Fibroblast of skin of back (primary cell): ENCODE measurements around the gene PSD2.
A peak's percentile ranks its signal among the peaks of the same experiment; 100 is the strongest.

Source experiments
- DNase-seq: peaks from one replicate; pipeline ENCODE4 v3.0.0-alpha.2; 2013

PSD2 gene

GRCh38 chr5:139763930-139764791, 31.4 kb upstream of the PSD2 start:
- DNase-seq, result no peak

- DNase-seq, result no peak
These were observed 30.7 kb upstream of the PSD2 start for GRCh38 chr5:139764886-139765408.

GRCh38 chr5:139765409-139766217, 30.0 kb upstream of the PSD2 start:
- peak; percentile 67 for DNase-seq

GRCh38 chr5:139767960-139768359, 27.6 kb upstream of the PSD2 start:
- no peak for DNase-seq

GRCh38 chr5:139768807-139769465, 26.7 kb upstream of the PSD2 start:
- peak; percentile 50 for DNase-seq

- no peak for DNase-seq
These were observed 26.1 kb upstream of the PSD2 start for GRCh38 chr5:139769477-139769876.

GRCh38 chr5:139770722-139771121, 24.9 kb upstream of the PSD2 start:
- no peak for DNase-seq

GRCh38 chr5:139772089-139772791, 23.4 kb upstream of the PSD2 start:
- no peak for DNase-seq

- no peak for DNase-seq
These were observed 22.5 kb upstream of the PSD2 start for GRCh38 chr5:139772927-139773690.

- DNase-seq, result peak; percentile 52
These were observed 20.5 kb upstream of the PSD2 start for GRCh38 chr5:139774980-139775661.

GRCh38 chr5:139775872-139776271, 19.7 kb upstream of the PSD2 start:
- DNase-seq, result no peak

- DNase-seq, result no peak
These were observed 18.7 kb upstream of the PSD2 start for GRCh38 chr5:139776861-139777260.

- DNase-seq, result peak; percentile 13
These were observed 12.1 kb upstream of the PSD2 start for GRCh38 chr5:139783436-139783965.

GRCh38 chr5:139784488-139784887, 11.1 kb upstream of the PSD2 start:
- no peak for DNase-seq

- DNase-seq, result no peak
These were observed 8.4 kb upstream of the PSD2 start for GRCh38 chr5:139787257-139787567.

- peak; percentile 75 for DNase-seq
These were observed 7.9 kb upstream of the PSD2 start for GRCh38 chr5:139787568-139788293.

GRCh38 chr5:139788294-139788910, 7.2 kb upstream of the PSD2 start:
- no peak for DNase-seq

GRCh38 chr5:139789116-139789844, 6.3 kb upstream of the PSD2 start:
- no peak for DNase-seq

GRCh38 chr5:139789845-139790189, 5.8 kb upstream of the PSD2 start:
- no peak for DNase-seq
